HepG2 (cell line): Measurements from ENCODE around the gene RBM12. TPM values are rescaled to one million over a fixed set of nuclear protein-coding genes. Genes with fewer than 3 reads are reported as not detected.

ENCODE experiments used
- CC2D1A ChIP-seq: sonication (generic); formaldehyde crosslinking; IDR thresholded peaks from 2 replicates; pipeline ENCODE4 v1.8.1; 2023; ENCODE audit warnings: mild to moderate bottlenecking, missing genetic modification reagents
- HMGXB3 ChIP-seq: sonication (generic); formaldehyde crosslinking; IDR thresholded peaks from 2 replicates; pipeline ENCODE4 v1.4.0; 2020; ENCODE audit warnings: missing genetic modification reagents, borderline replicate concordance
- MEIS1 ChIP-seq: sonication (generic); formaldehyde crosslinking; IDR thresholded peaks from 2 replicates; pipeline ENCODE4 v1.9.0; 2021; ENCODE audit warnings: mild to moderate bottlenecking, missing genetic modification reagents, moderate library complexity, borderline replicate concordance
- MYNN ChIP-seq: sonication (generic); formaldehyde crosslinking; IDR thresholded peaks from 2 replicates; pipeline ENCODE4 v1.4.0; 2020; ENCODE audit warnings: mild to moderate bottlenecking, low read depth, missing genetic modification reagents
- NR1H2 ChIP-seq: sonication (generic); formaldehyde crosslinking; IDR thresholded peaks from 2 replicates; pipeline ENCODE4 v1.8.1; 2022; ENCODE audit warnings: low read depth, missing genetic modification reagents, borderline replicate concordance
- PAXIP1 ChIP-seq: sonication (generic); formaldehyde crosslinking; conservative IDR thresholded peaks from 2 replicates; pipeline ENCODE4 v1.4.0; 2020; ENCODE audit warnings: mild to moderate bottlenecking, missing genetic modification reagents, moderate library complexity
- POGK ChIP-seq: sonication (generic); formaldehyde crosslinking; conservative IDR thresholded peaks from 2 replicates; pipeline ENCODE4 v1.8.0; 2022; ENCODE audit warnings: mild to moderate bottlenecking, moderate library complexity, missing genetic modification reagents
- RFXAP ChIP-seq: sonication (generic); formaldehyde crosslinking; IDR thresholded peaks from 2 replicates; pipeline ENCODE4 v1.4.0; 2020; ENCODE audit warnings: missing genetic modification reagents, borderline replicate concordance
- SPEN ChIP-seq: sonication (generic); formaldehyde crosslinking; IDR thresholded peaks from 2 replicates; pipeline ENCODE4 v1.5.1; 2020; ENCODE audit warnings: low read depth, mild to moderate bottlenecking, missing genetic modification reagents
- YY1 ChIP-seq: IDR thresholded peaks from 2 replicates; pipeline ENCODE4 v1.6.1; 2011; ENCODE audit warnings: low read length, low read depth, moderate library complexity, mild to moderate bottlenecking; ENCODE audit not compliant: insufficient read depth, insufficient replicate concordance
- ZFP36L1 ChIP-seq: sonication (generic); formaldehyde crosslinking; IDR thresholded peaks from 2 replicates; pipeline ENCODE4 v1.8.0; 2022; ENCODE audit warnings: mild to moderate bottlenecking, missing genetic modification reagents, moderate library complexity
- ZIK1 ChIP-seq: sonication (generic); formaldehyde crosslinking; IDR thresholded peaks from 2 replicates; pipeline ENCODE4 v1.5.0; 2020; ENCODE audit warnings: mild to moderate bottlenecking, low read depth, missing genetic modification reagents, borderline replicate concordance
- ZNF225 ChIP-seq: sonication (generic); formaldehyde crosslinking; IDR thresholded peaks from 2 replicates; pipeline ENCODE4 v1.4.0; 2020; ENCODE audit warnings: mild to moderate bottlenecking, missing genetic modification reagents
- ZNF256 ChIP-seq: sonication (generic); formaldehyde crosslinking; conservative IDR thresholded peaks from 2 replicates; pipeline ENCODE4 v1.4.0; 2020; ENCODE audit warnings: missing genetic modification reagents
- ZNF691 ChIP-seq: sonication (generic); formaldehyde crosslinking; IDR thresholded peaks from 2 replicates; pipeline ENCODE4 v1.4.0; 2020; ENCODE audit warnings: missing genetic modification reagents, low read depth, mild to moderate bottlenecking, borderline replicate concordance
- ZNF883 ChIP-seq: sonication (generic); formaldehyde crosslinking; IDR thresholded peaks from 2 replicates; pipeline ENCODE4 v1.5.1; 2020; ENCODE audit warnings: mild to moderate bottlenecking, missing genetic modification reagents; ENCODE audit errors: not compliant biosample characterization
- polyA plus RNA-seq, 8 experiments: library from polyadenylated mRNA; depleted of rRNA in 3 of 8; stranded (reverse) in 7 of 8; unstranded in 1 of 8; fragments of >200 nt; fragmentation: Illumina TruSeq in 4 of 8; extraction: Trizol in 4 of 8; gene quantifications; 2 replicates each; pipeline versions ENCODE4 v1.2.1 to v1.2.3, GENCODE V29; 2011 to 2016; ENCODE audit warnings: low read depth in 4 of 8, missing spikeins in 1 of 8, mixed read lengths in 1 of 8; ENCODE audit not compliant: insufficient read depth in 1 of 8
- total RNA-seq, 5 experiments: library from RNA; depleted of rRNA; stranded (reverse); fragments of >200 nt; fragmentation: Illumina TruSeq; extraction: Trizol; gene quantifications; 2 replicates each; pipeline ENCODE4 v1.2.3, GENCODE V29; 2016; ENCODE audit warnings: low read depth in 1 of 5

RBM12 gene
- total and polyA plus RNA-seq, 2 of the 13 experiments (the other 11 are each of a cell fraction or from before 2014, with no cell fraction given) = 97.9 to 104 TPM

GRCh38 chr20:35600993-35601973 is 63.4 kb downstream of the RBM12 start (continued):
- TF ChIP-seq ZIK1 = peak; percentile 89; the same call in 1 of the 2 replicates
- 0 out of 2 replicates have a peak, but pooled peaks have one; percentile 44 for TF ChIP-seq MEIS1 (CRISPR knock-in tag)
- no peak; the same call in 1 of the 2 replicates for TF ChIP-seq SPEN (CRISPR knock-in tag)
- no peak for TF ChIP-seq NR1H2 (CRISPR knock-in tag)
- TF ChIP-seq ZNF225 (CRISPR knock-in tag) = no peak
- peak; percentile 85 for TF ChIP-seq ZNF883 (CRISPR knock-in tag)
- no peak for TF ChIP-seq MYNN (CRISPR knock-in tag)
- 0 out of 2 replicates have a peak, but pooled peaks have one; percentile 63 for TF ChIP-seq RFXAP
- TF ChIP-seq ZFP36L1 (CRISPR knock-in tag) = no peak
- TF ChIP-seq PAXIP1 (CRISPR knock-in tag) = no peak
- TF ChIP-seq CC2D1A (CRISPR knock-in tag) = no peak
- TF ChIP-seq ZNF256 (CRISPR knock-in tag) = no peak
- no peak for TF ChIP-seq ZNF691 (CRISPR knock-in tag)
- no peak for TF ChIP-seq YY1
- no peak; the same call in 1 of the 2 replicates for TF ChIP-seq POGK (CRISPR knock-in tag)
- TF ChIP-seq HMGXB3 (CRISPR knock-in tag) = no peak
